GM18517 (cell line): ENCODE measurements around the gene PPP3CA.
"Not testable (repeated sequence)": the region's sequence is repeated elsewhere in the genome, so short reads cannot be mapped to it uniquely, and the experiment has no call there.

ENCODE experiments used
- ATAC-seq: cut with Tn5 transposase; IDR thresholded peaks from one replicate; pipeline ENCODE4 v1.9.1; 2021; ENCODE audit warnings: mild to moderate bottlenecking, moderate library complexity; ENCODE audit not compliant: unreplicated experiment

The PPP3CA gene

DNA sequence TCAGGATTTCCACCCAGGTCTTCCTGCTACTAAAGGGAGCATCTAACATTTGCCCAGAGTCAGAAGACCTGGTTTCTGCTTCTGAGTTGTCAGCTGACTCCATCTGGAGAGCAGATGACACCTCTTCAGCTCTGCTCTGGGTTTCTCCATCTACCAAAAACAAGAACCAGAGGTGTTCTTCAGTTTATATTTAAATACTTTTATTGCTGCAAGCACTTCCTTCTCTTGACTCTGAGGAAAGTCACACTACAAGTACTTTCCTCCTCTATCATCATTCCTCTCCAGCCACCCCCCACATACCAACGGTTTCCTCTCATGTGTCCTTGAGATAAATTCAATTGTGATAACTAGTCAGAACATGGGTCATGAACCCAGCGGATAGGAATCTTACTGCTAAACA is 88.4 kb downstream of the PPP3CA start:
- no peak for ATAC-seq

GRCh38 chr4:101256222-101256621 is 91.1 kb downstream of the PPP3CA start:
- ATAC-seq: no peak

DNA sequence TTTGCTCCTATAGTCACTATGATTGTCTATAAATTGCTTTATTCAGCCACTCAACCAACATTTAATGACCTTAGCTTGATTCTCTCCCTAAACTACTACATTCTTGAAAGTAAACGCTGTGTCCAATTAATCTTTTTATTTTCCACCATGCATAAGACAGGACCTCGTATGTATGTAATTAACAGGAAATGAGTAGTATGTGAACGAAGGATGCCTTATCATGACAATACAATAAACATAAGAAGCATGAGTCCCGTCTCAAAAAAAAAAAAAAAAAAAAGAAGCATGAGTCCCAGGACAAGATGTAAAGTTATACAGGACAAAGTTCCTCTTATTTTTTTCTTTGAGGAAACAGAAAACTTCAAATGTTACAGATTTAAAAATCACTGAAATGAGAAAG is 92.5 kb downstream of the PPP3CA start:
- no peak for ATAC-seq

- no peak for ATAC-seq
Observed at GRCh38 chr4:101253121-101253520, 94.2 kb downstream of the PPP3CA start.

- ATAC-seq: peak; percentile 46
Observed at GRCh38 chr4:101252721-101253120, 94.6 kb downstream of the PPP3CA start.

- no peak for ATAC-seq
Observed at GRCh38 chr4:101251261-101251660, 96.1 kb downstream of the PPP3CA start.

- ATAC-seq: no peak
Observed at GRCh38 chr4:101244349-101244748, 103.0 kb downstream of the PPP3CA start.

DNA sequence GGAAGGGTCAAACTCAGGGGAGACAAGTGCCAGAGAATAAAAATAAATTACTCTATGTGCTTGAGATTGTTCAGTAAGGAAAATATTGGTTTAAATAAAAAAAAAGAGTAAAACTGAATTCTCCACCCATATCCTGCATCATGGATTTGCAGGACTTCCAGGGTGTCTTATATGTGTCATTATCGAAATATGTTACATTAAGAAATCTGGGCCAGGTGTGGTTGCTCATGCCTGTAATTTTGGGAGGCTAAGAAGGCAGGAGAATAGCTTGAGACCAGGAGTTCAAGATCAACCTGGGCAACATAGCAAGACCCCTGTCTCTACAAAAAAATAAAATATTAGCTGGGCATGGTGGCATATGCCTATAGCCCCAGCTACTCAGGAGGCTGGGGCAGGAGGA is 104.9 kb downstream of the PPP3CA start:
- ATAC-seq: no peak

DNA sequence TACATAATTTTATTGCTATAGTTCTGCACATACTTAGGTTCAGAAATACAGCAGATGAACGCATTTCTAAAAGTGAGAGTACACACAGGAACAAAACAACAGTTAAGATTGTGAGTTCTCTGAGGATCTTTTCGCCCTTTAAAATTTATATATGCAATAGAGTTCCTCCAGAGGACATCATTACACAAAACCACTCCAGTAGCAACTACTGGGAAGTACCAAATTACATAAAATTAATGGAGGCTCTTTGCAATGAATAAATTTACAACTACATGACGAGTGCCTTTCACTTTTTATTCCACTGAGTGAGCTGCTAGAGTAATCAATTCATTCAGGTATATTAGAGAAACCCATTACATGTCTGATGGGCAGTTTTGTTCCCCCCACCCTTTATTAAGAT is 107.2 kb downstream of the PPP3CA start:
- no peak for ATAC-seq

GRCh38 chr4:101239665-101240064 is 107.7 kb downstream of the PPP3CA start:
- no peak for ATAC-seq

DNA sequence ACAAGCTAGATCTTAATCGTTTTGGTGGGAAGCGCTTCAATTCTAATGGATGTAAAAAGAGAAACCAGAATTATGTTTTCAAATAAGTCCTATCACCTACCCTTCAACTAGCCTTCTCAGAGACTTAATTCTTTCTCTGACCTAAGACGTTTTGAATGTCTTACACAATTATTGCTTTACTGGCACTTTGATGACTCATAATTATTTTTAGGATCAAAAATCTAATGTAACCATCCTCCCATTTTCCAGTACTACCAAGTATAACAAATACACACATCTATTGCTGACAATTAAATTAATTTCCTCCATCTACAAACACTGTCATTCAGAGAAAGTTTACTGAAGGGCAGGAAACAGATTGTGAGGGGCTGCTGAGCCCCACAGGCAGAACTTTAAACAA is 108.6 kb downstream of the PPP3CA start:
- ATAC-seq: no peak

DNA sequence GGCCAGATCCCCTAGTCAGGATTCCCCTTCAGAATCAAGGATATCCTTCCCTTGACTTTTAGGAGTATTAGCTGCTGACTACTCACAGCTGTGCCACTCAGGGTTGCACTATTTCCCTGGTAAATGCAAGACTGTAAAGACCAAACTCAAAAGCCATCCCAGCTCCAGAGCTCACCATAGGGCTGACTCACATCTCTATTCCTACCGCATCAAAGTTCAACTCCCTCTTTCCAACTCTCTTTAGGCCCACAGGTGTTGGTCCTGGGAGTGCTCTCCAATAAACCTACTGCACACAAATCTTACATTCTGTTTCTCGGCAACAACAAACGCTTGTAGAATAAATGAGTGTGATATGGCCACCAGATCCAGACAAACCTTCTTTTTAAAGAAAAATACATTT is 109.6 kb downstream of the PPP3CA start:
- no peak for ATAC-seq

- ATAC-seq: no peak
Observed at GRCh38 chr4:101236097-101236496, 111.2 kb downstream of the PPP3CA start.

DNA sequence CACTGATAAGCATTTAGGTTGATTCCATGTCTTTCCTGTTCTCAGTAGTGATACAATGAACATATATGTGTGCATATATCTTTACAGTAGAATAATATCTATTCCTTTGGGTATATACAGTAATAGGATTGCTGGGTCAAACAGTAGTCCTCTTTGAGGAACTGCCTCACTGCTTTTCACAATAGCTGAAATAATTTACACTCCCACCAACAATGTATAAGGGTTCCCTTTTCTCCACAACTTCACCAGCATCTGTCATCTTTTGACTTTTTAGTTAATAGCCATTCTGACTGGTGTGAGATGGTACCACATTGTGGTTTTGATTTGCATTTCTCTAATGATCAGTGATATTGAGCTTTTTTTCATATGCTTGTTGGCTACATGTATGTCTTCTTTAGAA is 113.2 kb downstream of the PPP3CA start:
- not testable (repeated sequence) for ATAC-seq

GRCh38 chr4:101232074-101232776 is 115.1 kb downstream of the PPP3CA start:
- no peak for ATAC-seq

GRCh38 chr4:101230801-101231426 is 116.4 kb downstream of the PPP3CA start:
- ATAC-seq: no peak

- ATAC-seq: no peak
Observed at GRCh38 chr4:101229116-101229515, 118.2 kb downstream of the PPP3CA start.

- no peak for ATAC-seq
Observed at GRCh38 chr4:101227715-101228114, 119.6 kb downstream of the PPP3CA start.

DNA sequence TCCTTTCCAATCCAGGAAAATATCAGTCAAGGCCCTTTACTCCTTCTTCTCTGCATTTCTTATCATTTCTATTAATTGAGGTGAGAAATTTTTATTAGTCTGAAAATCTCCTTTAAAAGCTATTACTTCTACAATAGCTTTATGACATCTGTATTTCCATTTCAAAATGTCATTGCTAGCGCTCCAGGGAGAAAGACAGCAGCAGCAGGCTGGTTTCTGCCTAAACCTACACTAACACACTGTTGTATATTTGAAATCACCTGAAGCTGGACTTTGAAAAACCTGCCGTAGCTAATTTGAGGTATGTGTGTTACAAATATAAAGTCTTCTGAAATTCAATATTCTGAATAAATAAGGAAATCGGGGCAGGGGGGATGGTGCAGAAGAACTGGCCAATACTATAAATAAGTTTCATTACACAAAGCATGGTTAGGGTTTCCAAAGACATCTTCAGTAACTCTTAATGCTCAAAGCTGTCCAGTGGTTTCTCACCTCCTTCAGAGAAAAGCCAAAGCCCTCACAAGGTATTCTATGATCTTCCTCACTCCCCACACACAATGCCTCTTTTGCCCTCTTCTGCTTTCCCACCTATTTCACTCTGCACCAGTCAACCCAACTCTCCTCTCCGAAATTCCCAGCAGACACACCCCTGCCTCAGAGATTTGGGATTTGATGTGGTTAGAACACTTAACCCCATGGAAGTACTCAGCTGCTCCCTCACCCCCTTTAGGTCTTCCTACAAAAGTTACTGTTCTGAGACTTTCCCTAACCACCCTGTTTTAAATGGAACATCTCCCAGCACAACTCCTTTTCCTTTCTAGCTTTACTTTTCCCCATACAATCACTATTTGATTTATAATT is 122.7 kb downstream of the PPP3CA start:
- no peak for ATAC-seq

GRCh38 chr4:101222156-101222845 is 125.0 kb downstream of the PPP3CA start:
- no peak for ATAC-seq

DNA sequence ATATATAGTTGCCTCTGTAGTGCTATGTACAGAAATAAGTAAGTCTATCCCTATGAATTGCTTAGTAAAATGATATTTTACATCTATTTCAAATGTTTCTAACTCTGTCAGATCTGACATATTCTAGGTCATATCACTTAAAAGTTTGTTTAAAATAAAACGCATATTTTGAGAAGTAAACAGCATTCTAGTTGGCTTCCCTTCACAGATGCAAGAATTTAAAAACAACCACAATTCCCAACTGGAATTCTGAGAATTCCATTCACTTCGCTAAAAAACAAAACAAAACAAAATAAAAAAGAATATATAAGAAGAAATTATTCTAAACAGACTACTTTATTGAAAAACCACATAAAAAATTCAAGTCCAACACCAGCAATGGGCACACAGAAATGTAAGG is 126.0 kb downstream of the PPP3CA start:
- ATAC-seq: no peak
